IgD-negative memory B cell (primary cell): ENCODE data around the gene AKT3. TPM values are rescaled to one million over a fixed set of nuclear protein-coding genes. Genes with fewer than 3 reads are reported as not detected.

Source experiments
- H3K27ac Mint-ChIP-seq, 3 donors: one replicate each; pipeline ENCODE4 v1.8.0; 2020 to 2022; ENCODE audit warnings: mild to moderate bottlenecking in 3 of 3, mixed read lengths in 3 of 3, moderate library complexity in 1 of 3
- H3K27me3 Mint-ChIP-seq: one replicate; pipeline ENCODE4 v1.8.0; 2021; ENCODE audit warnings: mixed read lengths
- H3K36me3 Mint-ChIP-seq: one replicate; pipeline ENCODE4 v1.8.0; 2020; ENCODE audit warnings: mild to moderate bottlenecking, mixed read lengths
- H3K4me1 Mint-ChIP-seq, 3 donors: one replicate each; pipeline ENCODE4 v1.8.0; 2020 to 2022; ENCODE audit warnings: mixed read lengths in 3 of 3, mild to moderate bottlenecking in 1 of 3
- H3K4me3 Mint-ChIP-seq, 4 donors: one replicate each; pipeline ENCODE4 v1.8.0; 2020 to 2022; ENCODE audit warnings: mild to moderate bottlenecking in 4 of 4, mixed read lengths in 4 of 4, moderate library complexity in 3 of 4
- H3K9me3 Mint-ChIP-seq, 3 donors: one replicate each; pipeline ENCODE4 v1.8.0; 2020 to 2021; ENCODE audit warnings: mixed read lengths in 3 of 3, mild to moderate bottlenecking in 1 of 3
- polyA plus RNA-seq: library from polyadenylated mRNA; unstranded; fragments of 300-500 nt; fragmentation: Illumina TruSeq; gene quantifications from one replicate; pipeline ENCODE4 v1.2.3, GENCODE V29; 2021

The AKT3 gene
- polyA plus RNA-seq, 1 donor from 2014 or later = 1.0 TPM

GRCh38 chr1:243725846-243726245, 124.2 kb downstream of the AKT3 start:
- peaks cover 3% of the 10 kb centered on the region for H3K36me3 Mint-ChIP-seq
- H3K9me3 Mint-ChIP-seq = no peaks in the 10 kb centered on the region
- peaks cover 53 to 67% (median 59%) of the 10 kb centered on the region in 3 donors for H3K4me1 Mint-ChIP-seq

GRCh38 chr1:243725075-243725474, 125.0 kb downstream of the AKT3 start:
- Mint-ChIP-seq H3K4me1 (peaks cover 56 to 69% (median 60%) of the 10 kb centered on the region in 3 donors), H3K27me3 (no peaks in the 10 kb centered on the region), H3K4me3 (peak overlapping the region in 1 of 4 donors; percentile 74), H3K36me3 (peaks cover 3% of the 10 kb centered on the region), H3K9me3 (no peaks in the 10 kb centered on the region), H3K27ac (peak overlapping the region; percentile 33 to 93 (median 56))

More at GRCh38 chr1:243725846-243726245, 124.2 kb downstream of the AKT3 start:
- H3K27me3 Mint-ChIP-seq = no peaks in the 10 kb centered on the region
- peak overlapping the region in 1 of 3 donors; percentile 49 for H3K27ac Mint-ChIP-seq
- no peak overlapping the region for H3K4me3 Mint-ChIP-seq

- peak overlapping the region in 1 of 4 donors; percentile 83 for H3K4me3 Mint-ChIP-seq
- peak overlapping the region in 2 of 3 donors; percentile 4 to 39 for H3K27ac Mint-ChIP-seq
- peaks cover 47 to 72% (median 58%) of the 10 kb centered on the region in 3 donors for H3K4me1 Mint-ChIP-seq
Measured at GRCh38 chr1:243723458-243724043, 126.5 kb downstream of the AKT3 start.

GRCh38 chr1:243723050-243723449, 127.0 kb downstream of the AKT3 start:
- H3K27ac Mint-ChIP-seq = peak overlapping the region in 1 of 3 donors; percentile 39
- H3K36me3 Mint-ChIP-seq = peaks cover 4% of the 10 kb centered on the region
- peaks cover 45 to 69% (median 53%) of the 10 kb centered on the region in 3 donors for H3K4me1 Mint-ChIP-seq
- no peaks in the 10 kb centered on the region for H3K27me3 Mint-ChIP-seq
- no peaks in the 10 kb centered on the region for H3K9me3 Mint-ChIP-seq
- H3K4me3 Mint-ChIP-seq = no peak overlapping the region

More at GRCh38 chr1:243723458-243724043, 126.5 kb downstream of the AKT3 start:
- Mint-ChIP-seq H3K36me3 (peaks cover 3% of the 10 kb centered on the region), H3K27me3 (no peaks in the 10 kb centered on the region), H3K9me3 (no peaks in the 10 kb centered on the region)

GRCh38 chr1:243719476-243719875, 130.6 kb downstream of the AKT3 start:
- H3K27ac Mint-ChIP-seq = no peak overlapping the region

GRCh38 chr1:243718893-243719292, 131.2 kb downstream of the AKT3 start:
- no peak overlapping the region for H3K4me3 Mint-ChIP-seq
- no peak overlapping the region for H3K27ac Mint-ChIP-seq
- H3K4me1 Mint-ChIP-seq = peaks cover 24 to 30% (median 25%) of the 10 kb centered on the region in 3 donors
- peaks cover 5% of the 10 kb centered on the region for H3K36me3 Mint-ChIP-seq
- no peaks in the 10 kb centered on the region for H3K9me3 Mint-ChIP-seq
- no peaks in the 10 kb centered on the region for H3K27me3 Mint-ChIP-seq

More at GRCh38 chr1:243719476-243719875, 130.6 kb downstream of the AKT3 start:
- Mint-ChIP-seq H3K4me3 (no peak overlapping the region), H3K9me3 (no peaks in the 10 kb centered on the region), H3K36me3 (peaks cover 5% of the 10 kb centered on the region), H3K4me1 (peaks cover 28 to 35% (median 28%) of the 10 kb centered on the region in 3 donors), H3K27me3 (no peaks in the 10 kb centered on the region)

- Mint-ChIP-seq H3K36me3 (peaks cover 5% of the 10 kb centered on the region), H3K27me3 (no peaks in the 10 kb centered on the region), H3K4me3 (no peak overlapping the region), H3K27ac (no peak overlapping the region), H3K9me3 (no peaks in the 10 kb centered on the region), H3K4me1 (peaks cover 17 to 23% (median 20%) of the 10 kb centered on the region in 3 donors)
Measured at GRCh38 chr1:243718022-243718421, 132.0 kb downstream of the AKT3 start.

- Mint-ChIP-seq H3K4me3 (no peak overlapping the region), H3K27me3 (no peaks in the 10 kb centered on the region), H3K36me3 (peaks cover 2% of the 10 kb centered on the region), H3K4me1 (peaks cover 15 to 21% (median 17%) of the 10 kb centered on the region in 3 donors), H3K9me3 (no peaks in the 10 kb centered on the region), H3K27ac (no peak overlapping the region)
Measured at GRCh38 chr1:243716906-243717305, 133.1 kb downstream of the AKT3 start.

- no peak overlapping the region for H3K27ac Mint-ChIP-seq
- H3K27me3 Mint-ChIP-seq = no peaks in the 10 kb centered on the region
- peaks cover 2% of the 10 kb centered on the region for H3K36me3 Mint-ChIP-seq
Measured at GRCh38 chr1:243715285-243715684, 134.8 kb downstream of the AKT3 start.

GRCh38 chr1:243713470-243714186, 136.4 kb downstream of the AKT3 start:
- H3K9me3 Mint-ChIP-seq = no peaks in the 10 kb centered on the region
- peak overlapping the region in 2 of 4 donors; percentile 43 to 73 for H3K4me3 Mint-ChIP-seq
- H3K27me3 Mint-ChIP-seq = no peaks in the 10 kb centered on the region
- H3K27ac Mint-ChIP-seq = no peak overlapping the region
- peaks cover 10 to 19% (median 16%) of the 10 kb centered on the region in 3 donors for H3K4me1 Mint-ChIP-seq
- peaks cover 4% of the 10 kb centered on the region for H3K36me3 Mint-ChIP-seq

More at GRCh38 chr1:243715285-243715684, 134.8 kb downstream of the AKT3 start:
- Mint-ChIP-seq H3K9me3 (no peaks in the 10 kb centered on the region), H3K4me1 (peaks cover 15 to 26% (median 17%) of the 10 kb centered on the region in 3 donors), H3K4me3 (no peak overlapping the region)

- H3K27ac Mint-ChIP-seq = no peak overlapping the region
- H3K9me3 Mint-ChIP-seq = no peaks in the 10 kb centered on the region
- H3K4me1 Mint-ChIP-seq = peaks cover 14 to 19% (median 14%) of the 10 kb centered on the region in 3 donors
- peak overlapping the region in 3 of 4 donors; percentile 19 to 79 (median 26) for H3K4me3 Mint-ChIP-seq
- H3K36me3 Mint-ChIP-seq = peaks cover 2% of the 10 kb centered on the region
- H3K27me3 Mint-ChIP-seq = no peaks in the 10 kb centered on the region
Measured at GRCh38 chr1:243712941-243713340, 137.1 kb downstream of the AKT3 start.

GRCh38 chr1:243712242-243712641, 137.8 kb downstream of the AKT3 start:
- no peak overlapping the region for H3K27ac Mint-ChIP-seq

GRCh38 chr1:243710467-243710866, 139.6 kb downstream of the AKT3 start:
- no peak overlapping the region for H3K27ac Mint-ChIP-seq

More at GRCh38 chr1:243712242-243712641, 137.8 kb downstream of the AKT3 start:
- Mint-ChIP-seq H3K36me3 (peaks cover 2% of the 10 kb centered on the region), H3K9me3 (no peaks in the 10 kb centered on the region), H3K27me3 (no peaks in the 10 kb centered on the region), H3K4me3 (no peak overlapping the region), H3K4me1 (peaks cover 13 to 19% (median 14%) of the 10 kb centered on the region in 3 donors)

GRCh38 chr1:243708210-243708609, 141.8 kb downstream of the AKT3 start:
- Mint-ChIP-seq H3K9me3 (no peaks in the 10 kb centered on the region), H3K27me3 (no peaks in the 10 kb centered on the region), H3K4me3 (no peak overlapping the region), H3K36me3 (peaks cover 4% of the 10 kb centered on the region), H3K27ac (no peak overlapping the region), H3K4me1 (peaks cover 9 to 14% (median 13%) of the 10 kb centered on the region in 3 donors)

More at GRCh38 chr1:243710467-243710866, 139.6 kb downstream of the AKT3 start:
- H3K36me3 Mint-ChIP-seq = peaks cover 2% of the 10 kb centered on the region
- no peaks in the 10 kb centered on the region for H3K9me3 Mint-ChIP-seq
- peaks cover 11 to 19% (median 14%) of the 10 kb centered on the region in 3 donors for H3K4me1 Mint-ChIP-seq
- peak overlapping the region in 1 of 4 donors; percentile 33 for H3K4me3 Mint-ChIP-seq
- no peaks in the 10 kb centered on the region for H3K27me3 Mint-ChIP-seq

- Mint-ChIP-seq H3K36me3 (peaks cover 4% of the 10 kb centered on the region), H3K27me3 (no peaks in the 10 kb centered on the region), H3K9me3 (no peaks in the 10 kb centered on the region), H3K4me1 (peaks cover 3 to 10% (median 4%) of the 10 kb centered on the region in 3 donors), H3K27ac (no peak overlapping the region), H3K4me3 (no peak overlapping the region)
Measured at GRCh38 chr1:243706563-243706962, 143.5 kb downstream of the AKT3 start.
